CD4-positive, alpha-beta T cell treated with Interleukin-4 for 4 hours (primary cell): Measurements from ENCODE around the gene CD7.
A peak's percentile ranks its signal among the peaks of the same experiment; 100 is the strongest.

Experiments used
- DNase-seq: peaks from one replicate; pipeline ENCODE4 v3.0.0-alpha.2; 2020

CD7 gene

GRCh38 chr17:82328141-82328993, 11.0 kb upstream of the CD7 start:
- DNase-seq: no peak

GRCh38 chr17:82327757-82328140, 10.3 kb upstream of the CD7 start:
- no peak for DNase-seq

GRCh38 chr17:82327289-82327688, 9.9 kb upstream of the CD7 start:
- no peak for DNase-seq

GRCh38 chr17:82325286-82326180, 8.1 kb upstream of the CD7 start:
- DNase-seq: no peak

GRCh38 chr17:82324566-82325285, 7.3 kb upstream of the CD7 start:
- no peak for DNase-seq

GRCh38 chr17:82323514-82324234, 6.3 kb upstream of the CD7 start:
- DNase-seq: no peak

- no peak for DNase-seq
Observed at GRCh38 chr17:82322526-82323453, 5.4 kb upstream of the CD7 start.

- no peak for DNase-seq
Observed at GRCh38 chr17:82321947-82322466, 4.6 kb upstream of the CD7 start.

GRCh38 chr17:82320956-82321927, 3.8 kb upstream of the CD7 start:
- DNase-seq: peak; percentile 89

GRCh38 chr17:82320140-82320840, 2.9 kb upstream of the CD7 start:
- no peak for DNase-seq

- DNase-seq: no peak
Observed at GRCh38 chr17:82319619-82320062, 2.2 kb upstream of the CD7 start.

GRCh38 chr17:82318772-82319606, 1.6 kb upstream of the CD7 start:
- no peak for DNase-seq

- no peak for DNase-seq
Observed at GRCh38 chr17:82318169-82318498, 726 bp upstream of the CD7 start.

GRCh38 chr17:82316651-82317393, 586 bp downstream of the CD7 start:
- peak; percentile 10 for DNase-seq

- DNase-seq: peak; percentile 42
Observed at GRCh38 chr17:82315703-82316358, 1.6 kb downstream of the CD7 start.

- no peak for DNase-seq
Observed at GRCh38 chr17:82314727-82315605, 2.4 kb downstream of the CD7 start.
